Left ventricle myocardium inferior (tissue), 1 donor: ENCODE results near the gene AEBP1. TPM values are rescaled to one million over a fixed set of nuclear protein-coding genes. Genes with fewer than 3 reads are reported as not detected.

Experiments used
- DNase-seq: peaks from one replicate; pipeline ENCODE4 v3.0.0-alpha.2; 2020
- H3K27ac ChIP-seq: fragments of 200-600 bp; replicated peaks from 2 replicates; pipeline ENCODE4 v1.8.0; 2021
- H3K27me3 ChIP-seq: fragments of 200-600 bp; 2 replicates; pipeline ENCODE4 v1.8.0; 2021; ENCODE audit warnings: low read depth
- H3K36me3 ChIP-seq: fragments of 200-600 bp; 2 replicates; pipeline ENCODE4 v1.8.0; 2021
- H3K4me1 ChIP-seq: fragments of 200-600 bp; 2 replicates; pipeline ENCODE4 v1.8.0; 2021
- H3K4me3 ChIP-seq: fragments of 200-600 bp; 2 replicates; pipeline ENCODE4 v1.8.0; 2021; ENCODE audit warnings: mild to moderate bottlenecking, moderate library complexity
- H3K9me3 ChIP-seq: fragments of 200-600 bp; replicated peaks from 2 replicates; pipeline ENCODE4 v1.8.0; 2021
- intact Hi-C: fragments of 100-400 bp; cut with micrococcal nuclease; formaldehyde crosslinking; loops from one replicate; pipeline ENCODE4 v1.11.0; 2022
- total RNA-seq: library from RNA; stranded (reverse); fragmentation: NEBNext Ultra II Directional; extraction: Animal tissue kit (Norgen Biotek cat#: 25700); gene quantifications from one replicate; pipeline ENCODE4 v1.2.1, GENCODE V29; 2021
- TF ChIP-seq, protein P1 (sequence below): fragments of 200-600 bp; IDR thresholded peaks from 2 replicates; pipeline ENCODE4 v1.8.0; 2021; ENCODE audit warnings: antibody characterized with exemption, mild to moderate bottlenecking, borderline replicate concordance
- donor health status: DM: no; HTN: yes; CAD: no; lungs with severe emphysema.

Gene AEBP1
- total RNA-seq, 1 donor from 2014 or later = 20.5 TPM

DNA sequence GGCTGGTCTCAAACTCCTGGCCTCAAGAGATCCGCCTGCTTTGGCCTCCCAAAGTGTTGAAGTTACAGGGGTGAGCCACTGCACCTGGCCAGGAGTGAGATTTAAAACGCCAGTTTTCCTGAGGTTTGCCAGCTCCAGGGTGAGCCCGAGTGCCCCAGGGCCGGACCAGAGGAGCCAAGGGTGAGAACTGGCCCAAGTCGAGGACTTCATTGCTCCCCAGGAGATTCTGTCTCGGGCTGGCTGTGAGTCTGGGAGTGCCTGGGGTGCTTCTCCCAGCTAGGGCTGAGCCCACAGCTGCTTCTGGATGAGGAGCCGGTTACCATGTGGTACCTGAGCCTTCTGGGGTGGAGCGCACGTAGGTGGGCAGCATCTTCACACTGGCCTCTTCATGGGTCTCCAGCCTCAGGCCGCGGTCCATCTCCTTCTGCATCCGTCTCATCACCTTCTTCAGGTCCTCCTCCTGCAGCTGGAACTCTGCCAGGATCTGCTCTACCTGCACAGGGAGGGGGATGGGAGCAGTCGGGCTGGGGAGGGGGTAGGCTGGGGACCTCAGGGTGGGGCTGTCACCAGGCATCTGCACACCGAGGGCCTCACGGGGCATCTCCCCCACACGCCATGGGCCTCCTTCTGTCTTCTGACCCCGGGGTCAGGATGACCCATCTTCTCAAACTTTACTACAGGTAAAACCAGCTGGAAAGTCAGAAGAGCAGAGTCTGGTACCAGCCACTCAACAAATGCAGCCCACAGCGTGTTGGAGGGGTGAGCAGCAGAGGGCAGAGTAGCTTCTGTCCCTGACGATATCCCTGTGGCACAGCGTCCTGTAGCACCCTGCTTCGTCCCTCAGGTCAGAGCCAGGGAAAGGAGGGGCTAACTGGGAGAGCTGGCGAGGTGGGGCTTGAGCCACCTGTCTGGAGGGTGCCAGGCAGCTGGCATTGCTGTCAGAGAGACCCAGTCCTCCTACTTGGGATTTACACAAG lies 49.1 kb downstream of the AEBP1 start:
- Histone ChIP-seq H3K4me3 (no peak overlapping the region), H3K27ac (no peak overlapping the region), H3K27me3 (no peaks in the 10 kb centered on the region), H3K9me3 (no peaks in the 10 kb centered on the region), H3K36me3 (no peaks in the 10 kb centered on the region), H3K4me1 (no peaks in the 10 kb centered on the region)
- TF ChIP-seq, protein P1, sequence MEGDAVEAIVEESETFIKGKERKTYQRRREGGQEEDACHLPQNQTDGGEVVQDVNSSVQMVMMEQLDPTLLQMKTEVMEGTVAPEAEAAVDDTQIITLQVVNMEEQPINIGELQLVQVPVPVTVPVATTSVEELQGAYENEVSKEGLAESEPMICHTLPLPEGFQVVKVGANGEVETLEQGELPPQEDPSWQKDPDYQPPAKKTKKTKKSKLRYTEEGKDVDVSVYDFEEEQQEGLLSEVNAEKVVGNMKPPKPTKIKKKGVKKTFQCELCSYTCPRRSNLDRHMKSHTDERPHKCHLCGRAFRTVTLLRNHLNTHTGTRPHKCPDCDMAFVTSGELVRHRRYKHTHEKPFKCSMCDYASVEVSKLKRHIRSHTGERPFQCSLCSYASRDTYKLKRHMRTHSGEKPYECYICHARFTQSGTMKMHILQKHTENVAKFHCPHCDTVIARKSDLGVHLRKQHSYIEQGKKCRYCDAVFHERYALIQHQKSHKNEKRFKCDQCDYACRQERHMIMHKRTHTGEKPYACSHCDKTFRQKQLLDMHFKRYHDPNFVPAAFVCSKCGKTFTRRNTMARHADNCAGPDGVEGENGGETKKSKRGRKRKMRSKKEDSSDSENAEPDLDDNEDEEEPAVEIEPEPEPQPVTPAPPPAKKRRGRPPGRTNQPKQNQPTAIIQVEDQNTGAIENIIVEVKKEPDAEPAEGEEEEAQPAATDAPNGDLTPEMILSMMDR = peak; percentile 26
- intact Hi-C loops = no loop called here
- DNase-seq = no peak

DNA sequence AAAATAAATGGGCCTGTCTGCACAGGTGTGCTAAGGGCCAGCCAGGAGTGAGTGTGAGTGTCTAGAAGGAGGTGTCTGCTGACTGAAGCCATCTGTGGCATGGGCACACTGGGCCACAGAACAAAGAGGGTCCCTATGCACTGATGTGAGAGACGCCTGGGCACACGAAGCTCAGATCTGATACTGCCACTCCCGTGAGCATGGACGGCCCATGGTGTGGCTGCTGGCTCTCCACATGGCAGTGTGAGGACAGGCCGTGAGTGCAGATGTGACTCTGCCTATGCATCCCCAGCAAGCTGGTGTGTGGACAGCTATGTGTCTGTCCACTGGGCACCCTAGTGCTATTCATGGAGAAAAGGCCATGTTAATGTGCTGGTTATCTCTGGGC lies 49.8 kb downstream of the AEBP1 start:
- no peak for DNase-seq
- Histone ChIP-seq H3K4me1 (peaks cover under 1% of the 10 kb centered on the region), H3K27ac (no peak overlapping the region), H3K4me3 (no peak overlapping the region), H3K27me3 (no peaks in the 10 kb centered on the region), H3K36me3 (no peaks in the 10 kb centered on the region), H3K9me3 (no peaks in the 10 kb centered on the region)
- TF ChIP-seq, protein P1 = no peak
- intact Hi-C loops = no loop called here

DNA sequence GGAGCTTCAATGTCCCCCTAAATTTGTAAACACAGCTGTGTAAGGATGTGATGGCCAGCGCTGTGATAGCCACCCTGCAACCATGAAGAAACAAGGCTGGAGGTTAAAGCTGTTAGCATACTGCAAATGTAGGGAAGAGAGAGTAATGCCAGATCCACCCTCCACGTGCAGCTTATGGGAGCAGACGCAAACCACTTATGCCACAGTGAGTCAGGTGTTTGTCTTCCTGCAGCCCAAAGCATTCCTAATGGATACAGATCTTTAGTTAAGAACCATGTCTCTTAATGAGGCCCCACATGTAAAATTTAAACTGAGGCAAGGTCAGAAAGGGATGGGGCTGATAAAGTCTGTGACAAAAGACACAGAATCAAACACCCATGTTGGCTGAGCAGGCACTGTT lies 50.6 kb downstream of the AEBP1 start:
- Histone ChIP-seq H3K27me3 (no peaks in the 10 kb centered on the region), H3K9me3 (no peaks in the 10 kb centered on the region), H3K36me3 (no peaks in the 10 kb centered on the region), H3K27ac (no peak overlapping the region), H3K4me1 (peaks cover 8% of the 10 kb centered on the region), H3K4me3 (no peak overlapping the region)
- intact Hi-C loops = no loop called here
- DNase-seq = no peak
- TF ChIP-seq, protein P1 = no peak

DNA sequence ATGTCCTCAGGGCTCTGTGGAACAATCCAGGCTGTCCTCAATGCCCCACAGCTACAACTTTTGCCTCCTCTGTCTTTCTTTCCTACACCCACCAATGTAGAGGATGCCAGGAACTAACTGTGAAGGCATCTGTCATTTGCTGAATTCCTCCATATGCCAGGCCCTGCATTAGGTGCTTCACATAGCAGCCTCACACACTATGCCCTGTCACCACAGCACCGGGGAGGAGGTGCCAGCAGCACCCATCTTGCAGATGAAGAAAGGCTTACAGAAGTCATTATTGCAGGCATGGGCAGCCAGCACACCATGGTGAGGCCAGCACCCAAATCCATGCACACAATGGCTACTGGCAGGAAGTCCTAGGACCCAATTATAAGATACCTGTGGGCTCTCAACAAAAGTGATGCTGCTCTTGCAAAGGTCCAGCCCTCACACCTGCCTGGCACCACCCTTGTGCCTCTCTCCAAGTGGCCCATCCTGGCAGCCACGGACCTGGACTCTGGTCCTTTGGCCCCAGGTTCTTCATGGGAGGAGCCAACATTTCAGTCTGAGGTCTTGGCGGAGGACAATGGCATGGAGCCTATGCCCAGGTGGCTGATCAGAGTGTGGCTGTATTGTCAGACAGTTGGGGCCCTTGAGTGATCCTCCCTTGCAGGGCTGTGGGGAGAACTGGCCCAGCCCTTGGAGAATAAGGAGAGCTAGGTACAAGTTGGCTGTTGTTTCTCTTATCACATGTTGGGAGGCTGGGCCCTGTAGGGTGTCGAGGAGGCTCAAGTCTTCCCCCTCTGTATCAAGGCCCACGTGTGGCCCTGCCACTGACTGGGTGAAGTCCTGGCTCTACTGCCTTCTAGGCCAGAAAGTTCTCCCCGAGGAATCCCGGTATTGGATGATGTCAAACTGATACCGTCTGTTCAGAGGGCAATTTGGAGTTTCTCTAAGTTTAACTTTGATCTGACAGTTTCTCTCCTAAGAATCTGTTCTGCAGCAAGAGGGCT lies 51.3 kb downstream of the AEBP1 start:
- TF ChIP-seq, protein P1 = no peak
- intact Hi-C loops = no loop called here
- no peaks in the 10 kb centered on the region for H3K9me3 ChIP-seq
- H3K27ac ChIP-seq = no peak overlapping the region
- no peak for DNase-seq
- no peak overlapping the region for H3K4me3 ChIP-seq
- H3K4me1 ChIP-seq = peaks cover 13% of the 10 kb centered on the region
- no peaks in the 10 kb centered on the region for H3K36me3 ChIP-seq
- no peaks in the 10 kb centered on the region for H3K27me3 ChIP-seq

DNA sequence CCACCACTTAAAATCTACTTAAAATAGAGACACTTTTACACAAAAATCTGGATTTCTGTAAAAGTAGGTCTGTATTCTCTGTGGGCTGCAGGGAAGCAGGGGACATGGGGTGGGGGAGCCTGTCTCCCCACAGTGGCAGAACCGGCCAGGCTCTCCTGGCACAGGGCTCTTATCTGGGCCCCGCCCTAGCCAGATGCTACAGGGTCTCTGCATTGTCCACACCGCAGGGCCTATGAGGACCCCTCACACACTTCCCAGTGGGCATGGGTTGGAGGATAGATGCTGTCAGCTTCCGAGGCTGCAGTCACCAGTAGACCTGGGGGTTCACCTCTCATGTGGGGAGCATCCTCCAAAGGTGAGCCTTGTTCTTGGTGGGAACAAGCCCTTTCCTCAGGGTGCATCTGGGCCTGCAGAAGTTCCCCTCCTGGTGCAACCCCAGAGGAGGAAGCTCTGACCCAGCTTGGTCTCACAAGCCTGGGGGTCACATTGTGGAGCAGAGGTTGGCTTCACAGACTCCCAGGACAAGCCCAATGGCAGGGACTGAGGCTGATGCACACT lies 52.4 kb downstream of the AEBP1 start:
- H3K4me1 ChIP-seq = peaks cover 13% of the 10 kb centered on the region
- H3K27me3 ChIP-seq = no peaks in the 10 kb centered on the region
- no peak for DNase-seq
- H3K36me3 ChIP-seq = no peaks in the 10 kb centered on the region
- intact Hi-C loops = no loop called here
- H3K4me3 ChIP-seq = no peak overlapping the region
- TF ChIP-seq, protein P1 = no peak
- H3K9me3 ChIP-seq = no peaks in the 10 kb centered on the region
- H3K27ac ChIP-seq = no peak overlapping the region
